ENCODE measurements around the gene CFAP73.

- TF ChIP-seq POLR2A (IDR thresholded peaks at IDR 0.05) (no peak), POLR2AphosphoS5 (IDR thresholded peaks at IDR 0.05) (no peak), CTCF (IDR thresholded peaks at IDR 0.05) (no peak)
These were observed 12.8 kb downstream of the CFAP73 start for GRCh38 chr12:113162102-113163029.
